Smooth muscle cell of trachea (primary cell): ENCODE data around the gene FTCD. TPM values are rescaled to one million over a fixed set of nuclear protein-coding genes. Genes with fewer than 3 reads are reported as not detected.

ENCODE experiments used
- total RNA-seq: library from RNA; depleted of rRNA; stranded (reverse); fragments of >200 nt; gene quantifications from 2 replicates; pipeline ENCODE4 v1.2.1, GENCODE V29; 2014

FTCD gene, protein sequence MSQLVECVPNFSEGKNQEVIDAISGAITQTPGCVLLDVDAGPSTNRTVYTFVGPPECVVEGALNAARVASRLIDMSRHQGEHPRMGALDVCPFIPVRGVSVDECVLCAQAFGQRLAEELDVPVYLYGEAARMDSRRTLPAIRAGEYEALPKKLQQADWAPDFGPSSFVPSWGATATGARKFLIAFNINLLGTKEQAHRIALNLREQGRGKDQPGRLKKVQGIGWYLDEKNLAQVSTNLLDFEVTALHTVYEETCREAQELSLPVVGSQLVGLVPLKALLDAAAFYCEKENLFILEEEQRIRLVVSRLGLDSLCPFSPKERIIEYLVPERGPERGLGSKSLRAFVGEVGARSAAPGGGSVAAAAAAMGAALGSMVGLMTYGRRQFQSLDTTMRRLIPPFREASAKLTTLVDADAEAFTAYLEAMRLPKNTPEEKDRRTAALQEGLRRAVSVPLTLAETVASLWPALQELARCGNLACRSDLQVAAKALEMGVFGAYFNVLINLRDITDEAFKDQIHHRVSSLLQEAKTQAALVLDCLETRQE
- 1.7 TPM in 1 of 2 replicates, not detected in the other for total RNA-seq

DNA sequence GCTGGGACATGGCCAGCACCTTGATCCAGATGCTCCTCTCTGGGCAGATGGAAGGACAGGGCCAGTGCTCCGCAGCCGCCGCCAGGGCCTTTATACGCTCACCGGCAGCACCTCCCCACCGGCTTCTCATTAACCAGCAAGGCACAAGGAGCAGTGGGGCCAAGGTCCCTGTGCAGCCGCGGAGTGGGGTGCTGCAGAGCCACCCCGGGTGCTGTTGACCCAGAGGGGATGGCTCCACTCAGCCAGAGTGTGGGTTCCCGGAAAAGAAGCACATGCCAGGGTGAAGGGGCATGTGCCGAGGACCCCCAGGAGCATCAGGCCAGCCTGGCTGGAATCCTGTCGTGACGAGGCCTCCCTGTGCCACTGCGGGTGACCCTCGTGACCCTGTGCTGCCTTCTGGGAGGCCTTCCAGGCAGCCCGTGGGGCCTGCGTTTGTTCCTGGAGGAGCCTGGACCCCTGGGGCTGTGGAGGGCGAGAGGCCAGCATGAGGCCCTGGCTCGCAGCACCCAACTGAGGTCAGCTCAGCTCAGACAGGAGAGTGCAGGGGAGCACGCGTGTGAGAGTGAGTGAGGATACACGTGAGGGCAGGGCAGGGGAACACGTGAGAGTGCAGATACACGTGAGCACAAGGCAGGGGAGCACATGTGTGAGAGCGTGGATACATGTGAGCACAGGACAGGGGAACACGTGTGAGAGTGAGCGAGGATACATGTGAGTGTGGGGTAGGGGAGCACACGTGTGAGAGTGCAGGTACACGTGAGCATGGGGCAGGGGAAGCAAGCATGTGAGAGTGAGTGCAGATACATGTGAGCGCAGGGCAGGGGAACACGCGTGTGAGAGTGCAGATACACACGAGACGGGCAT is at the start of gene FTCD:
TSS of gene FTCD (minus strand) at position 66 of the 864 bp plus-strand sequence. CDS start at position 10, 56 bp downstream.

DNA sequence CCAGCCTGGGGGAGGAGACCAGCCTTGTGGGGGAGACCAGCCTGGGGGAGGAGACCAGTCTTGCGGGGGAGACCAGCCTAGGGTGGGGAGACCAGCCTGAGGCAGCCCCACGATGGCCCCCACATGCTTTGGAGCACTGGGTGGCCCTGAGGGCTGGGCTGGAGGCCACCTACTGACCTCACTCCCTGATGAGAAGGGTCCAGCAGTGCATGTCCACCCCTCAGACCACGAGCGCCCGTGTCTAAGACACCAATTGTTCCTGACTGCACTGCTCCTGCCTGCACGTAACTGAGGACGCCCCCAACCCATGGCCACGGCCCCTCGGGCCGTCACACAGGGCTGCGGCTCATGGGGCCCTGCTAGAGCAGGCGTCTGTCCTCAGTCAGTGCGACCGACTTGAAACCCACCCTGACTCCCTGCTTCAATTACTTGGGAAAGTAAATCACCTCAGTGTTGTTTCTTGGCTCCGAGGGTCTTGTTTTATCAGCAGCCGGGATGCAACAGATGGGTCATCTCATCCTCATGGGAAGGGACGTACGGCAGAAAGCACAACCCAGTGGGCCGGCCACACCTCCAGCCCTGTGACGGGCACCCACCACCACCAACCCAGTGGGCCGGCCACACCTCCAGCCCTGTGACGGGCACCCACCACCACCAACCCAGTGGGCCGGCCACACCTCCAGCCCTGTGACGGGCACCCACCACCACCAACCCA is 28.7 kb upstream of the FTCD start, which contains the start of gene SPATC1L:
TSS of gene SPATC1L (minus strand) at position 550 of the 715 bp plus-strand sequence. CDS start 1,643 bp downstream, outside the sequence.

DNA sequence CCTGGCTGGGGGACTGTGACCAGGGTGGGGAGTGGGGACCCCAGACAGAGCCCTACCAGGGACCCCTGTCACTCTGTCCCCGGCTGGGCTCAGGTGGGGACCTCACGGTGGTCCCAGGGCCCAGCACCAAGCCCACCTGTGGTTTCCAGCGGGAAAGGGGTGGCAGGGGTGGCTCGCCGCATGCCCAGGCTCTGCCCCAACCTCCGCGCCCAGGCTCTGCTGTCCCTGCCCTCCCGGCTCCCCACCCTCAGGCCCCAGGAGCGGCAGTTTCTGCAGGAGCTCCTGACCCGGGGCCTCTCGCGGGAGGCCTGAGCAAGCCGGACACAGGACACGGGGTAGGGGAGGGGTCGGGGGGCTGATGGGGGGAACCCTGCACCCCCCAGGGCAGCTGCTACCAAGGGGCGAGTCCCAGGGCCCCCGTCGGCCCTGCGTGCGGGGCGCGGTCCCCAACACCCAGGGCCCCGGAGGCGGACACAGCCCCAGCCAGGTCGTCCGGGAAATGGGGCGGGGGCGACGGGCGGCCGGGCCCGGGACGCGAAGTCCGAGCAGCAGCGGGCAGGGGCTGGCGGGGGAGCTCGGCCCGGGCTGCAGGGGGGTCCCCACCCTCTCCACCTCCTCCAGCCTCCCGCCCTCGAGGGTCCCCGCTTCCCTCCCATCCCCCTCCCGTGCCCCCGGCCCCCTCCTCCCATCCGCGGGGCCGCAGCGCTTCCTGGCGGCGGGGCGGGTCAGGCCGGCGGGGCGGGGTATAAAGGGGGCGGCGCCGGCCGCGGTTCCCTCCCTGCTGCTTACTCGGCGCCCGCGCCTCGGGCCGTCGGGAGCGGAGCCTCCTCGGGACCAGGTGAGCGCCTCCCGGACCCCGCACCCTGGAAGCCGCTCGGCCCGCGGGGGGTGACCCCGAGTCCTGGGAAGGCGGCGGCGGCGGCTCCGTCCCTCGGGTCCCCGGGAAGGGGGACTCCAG is 57.8 kb downstream of the FTCD start, which contains the start of gene COL6A2:
TSS of gene COL6A2 (plus strand) at position 777 of the 958 bp plus-strand sequence.

Other genes with a start within 250 kb of the FTCD start
- gene COL6A1, start 173.8 kb downstream of the FTCD start, total RNA-seq = 1,502 and 2,913 TPM in 2 replicates
- gene COL6A2, start 57.5 kb downstream of the FTCD start, total RNA-seq = 1,719 and 2,867 TPM in 2 replicates
- gene SPATC1L, start 28.9 kb upstream of the FTCD start, total RNA-seq = 12.2 and 14.6 TPM in 2 replicates
- gene LSS, start 73.2 kb upstream of the FTCD start, total RNA-seq = 233 and 321 TPM in 2 replicates
- 91.8 and 100 TPM in 2 replicates for gene MCM3AP, start 130.0 kb upstream of the FTCD start, total RNA-seq
- gene YBEY, start 130.8 kb upstream of the FTCD start, total RNA-seq = 14.4 and 21.1 TPM in 2 replicates
- 3.0 and 8.9 TPM in 2 replicates for gene C21orf58, start 168.3 kb upstream of the FTCD start, total RNA-seq
- gene PCNT, start 168.6 kb upstream of the FTCD start, total RNA-seq = 25.8 and 39.7 TPM in 2 replicates